Pancreas (tissue), 10 donors: ENCODE data around the gene IQSEC1. TPM values are rescaled to one million over a fixed set of nuclear protein-coding genes. Genes with fewer than 3 reads are reported as not detected.

Experiments
- ATAC-seq, 4 donors: fragments of 200-7000 bp; cut with Tn5 transposase; one replicate each; pipeline versions ENCODE4 v1.8.0 to v1.9.1; 2020; ENCODE audit warnings: mild to moderate bottlenecking in 4 of 4, moderate library complexity in 4 of 4
- DNase-seq, 6 donors: peaks; one replicate each; pipeline ENCODE4 v3.0.0-alpha.2; 2020
- FAIRE-seq: peaks from 2 replicates; lab custom pipeline; 2012; peaks lifted over from hg19 to GRCh38; lab: Jason Lieb, UNC
- H3K27ac ChIP-seq, 4 donors: fragments of 200-600 bp; sonication (generic); 1 replicate in 3 of 4; 2 replicates in 1 of 4; pipeline versions ENCODE4 v1.5.0 to v1.8.0; 2020
- H3K27me3 ChIP-seq, 4 donors: fragments of 200-600 bp; one replicate each; pipeline ENCODE4 v1.8.0; 2021
- H3K36me3 ChIP-seq, 3 donors: fragments of 200-600 bp; sonication (generic) in 1 of 3; one replicate each; pipeline versions ENCODE4 v1.5.0 to v1.8.0; 2020 to 2021
- H3K4me1 ChIP-seq, 3 donors: fragments of 200-600 bp; one replicate each; pipeline ENCODE4 v1.8.0; 2021
- H3K4me3 ChIP-seq, 4 donors: fragments of 200-600 bp; sonication (generic) in 2 of 4; one replicate each; pipeline versions ENCODE4 v1.5.0 to v1.8.0; 2020 to 2021
- H3K9me3 ChIP-seq, 4 donors: fragments of 200-600 bp; one replicate each; pipeline ENCODE4 v1.8.0; 2021
- WGBS, 2 donors: extraction: QIAGEN DNeasy Blood & Tissue Kit; methylation state at CpG; one replicate each; pipeline ENCODE4 v1.1.7; 2013; 5-methylcytosine and 5-hydroxymethylcytosine counted together
- intact Hi-C, 3 donors: fragments of 100-400 bp; cut with DNase I; formaldehyde crosslinking; loops; one replicate each; pipeline versions ENCODE4 v1.11.1 to v1.14.2; 2022
- polyA plus RNA-seq, 2 donors: library from polyadenylated mRNA; stranded (reverse); fragments of 200-250 nt; gene quantifications; one replicate each; pipeline ENCODE4 v1.2.3, GENCODE V29; 2013
- total RNA-seq, 6 donors: library from RNA; stranded (reverse); fragmentation: NEBNext Ultra II Directional in 4 of 6; extraction: Animal tissue kit (Norgen Biotek cat#: 25700) in 4 of 6; gene quantifications; one replicate each; pipeline versions ENCODE4 v1.2.1 to v1.2.4, GENCODE V29; 2021 to 2023
- TF ChIP-seq, protein P1 (sequence below), 4 donors: fragments of 200-600 bp; sonication (generic) in 3 of 4; IDR thresholded peaks; one replicate each; pipeline versions ENCODE4 v1.5.0 to v1.8.0; 2021; ENCODE audit warnings: antibody characterized with exemption in 4 of 4
- donor health status: healthy with polysubstance abuse.
- donor health status: DM: no; HTN: no; CAD: no; lungs with moderate emphysema.
- donor health status: DM: no; HTN: no; CAD: no.
- donor health status: control.
- donor health status: control.
- donor health status: Bipolar disorder and iron deficiency.
- donor health status: DM: yes; HTN: yes; CAD: no.
- donor health status: DM: no; HTN: no; CAD: no.
- donor health status: DM: no; HTN: no; CAD: no.
- donor health status: DM: yes; HTN: yes; CAD: no.

The IQSEC1 gene
- total and polyA plus RNA-seq, 8 donors, result 15.0 to 27.9 (median 23.1) TPM

DNA sequence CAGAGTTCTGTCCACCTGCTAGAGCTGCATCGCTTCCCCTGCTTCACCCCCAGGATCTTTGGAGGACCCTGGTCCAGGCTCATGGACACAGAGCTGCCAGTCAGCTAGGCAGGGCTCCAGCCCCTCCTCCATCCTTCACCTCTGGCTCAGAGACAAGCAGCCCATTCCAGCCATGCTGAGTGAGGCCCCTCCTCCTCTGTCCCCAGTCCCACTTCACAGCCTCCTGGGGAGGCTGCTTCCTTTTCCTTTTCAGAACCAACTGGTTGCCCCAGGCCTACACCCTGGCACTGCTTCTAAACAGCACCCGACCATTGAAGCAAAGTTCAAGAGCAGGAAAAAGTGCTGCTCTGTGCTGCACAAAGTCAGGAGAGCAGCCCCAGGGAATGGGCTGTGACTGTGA is 22.2 kb downstream of the IQSEC1 start:
- H3K4me1 ChIP-seq, result no peaks in the 10 kb centered on the region
- no peak overlapping the region for H3K4me3 ChIP-seq
- ATAC-seq, result no peak
- TF ChIP-seq, protein P1, sequence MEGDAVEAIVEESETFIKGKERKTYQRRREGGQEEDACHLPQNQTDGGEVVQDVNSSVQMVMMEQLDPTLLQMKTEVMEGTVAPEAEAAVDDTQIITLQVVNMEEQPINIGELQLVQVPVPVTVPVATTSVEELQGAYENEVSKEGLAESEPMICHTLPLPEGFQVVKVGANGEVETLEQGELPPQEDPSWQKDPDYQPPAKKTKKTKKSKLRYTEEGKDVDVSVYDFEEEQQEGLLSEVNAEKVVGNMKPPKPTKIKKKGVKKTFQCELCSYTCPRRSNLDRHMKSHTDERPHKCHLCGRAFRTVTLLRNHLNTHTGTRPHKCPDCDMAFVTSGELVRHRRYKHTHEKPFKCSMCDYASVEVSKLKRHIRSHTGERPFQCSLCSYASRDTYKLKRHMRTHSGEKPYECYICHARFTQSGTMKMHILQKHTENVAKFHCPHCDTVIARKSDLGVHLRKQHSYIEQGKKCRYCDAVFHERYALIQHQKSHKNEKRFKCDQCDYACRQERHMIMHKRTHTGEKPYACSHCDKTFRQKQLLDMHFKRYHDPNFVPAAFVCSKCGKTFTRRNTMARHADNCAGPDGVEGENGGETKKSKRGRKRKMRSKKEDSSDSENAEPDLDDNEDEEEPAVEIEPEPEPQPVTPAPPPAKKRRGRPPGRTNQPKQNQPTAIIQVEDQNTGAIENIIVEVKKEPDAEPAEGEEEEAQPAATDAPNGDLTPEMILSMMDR (IDR thresholded peaks at IDR 0.05), result no peak
- 87 to 92% methylated on average over 2 of the region's 2 CpGs for WGBS, 2 donors
- no peak overlapping the region for H3K27ac ChIP-seq
- no peaks in the 10 kb centered on the region for H3K9me3 ChIP-seq
- H3K36me3 ChIP-seq, result no peaks in the 10 kb centered on the region
- intact Hi-C loops, result no loop called here
- H3K27me3 ChIP-seq, result no peaks in the 10 kb centered on the region
- peak in 1 of 6 donors; percentile 30 for DNase-seq
- no peak for FAIRE-seq

DNA sequence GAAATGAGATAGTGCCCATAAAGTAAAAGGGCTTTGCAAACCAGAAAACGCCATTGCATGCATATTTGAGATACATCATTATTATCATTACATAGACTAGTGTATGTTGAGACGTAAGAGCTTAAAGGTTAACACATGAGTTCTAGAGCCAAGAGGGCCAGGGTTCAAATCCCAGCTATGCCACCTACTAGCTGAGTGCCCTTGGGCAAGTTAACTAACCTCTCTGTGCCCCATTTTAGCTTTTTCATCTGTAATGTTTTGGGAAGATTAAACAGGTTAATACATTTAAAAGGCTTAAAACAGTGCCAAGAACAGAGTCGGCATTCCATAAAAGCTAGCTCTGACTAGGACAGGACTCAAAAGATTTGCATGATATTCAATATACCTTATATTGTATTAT is 22.8 kb downstream of the IQSEC1 start:
- no peaks in the 10 kb centered on the region for H3K36me3 ChIP-seq
- no peaks in the 10 kb centered on the region for H3K4me1 ChIP-seq
- TF ChIP-seq, protein P1 (IDR thresholded peaks at IDR 0.05), result no peak
- 88 to 97% methylated on average over 3 of the region's 3 CpGs for WGBS, 2 donors
- H3K4me3 ChIP-seq, result no peak overlapping the region
- no peak overlapping the region for H3K27ac ChIP-seq
- DNase-seq (no peak), ATAC-seq (no peak), FAIRE-seq (no peak)
- no peaks in the 10 kb centered on the region for H3K9me3 ChIP-seq
- intact Hi-C loops, result no loop called here
- H3K27me3 ChIP-seq, result no peaks in the 10 kb centered on the region

DNA sequence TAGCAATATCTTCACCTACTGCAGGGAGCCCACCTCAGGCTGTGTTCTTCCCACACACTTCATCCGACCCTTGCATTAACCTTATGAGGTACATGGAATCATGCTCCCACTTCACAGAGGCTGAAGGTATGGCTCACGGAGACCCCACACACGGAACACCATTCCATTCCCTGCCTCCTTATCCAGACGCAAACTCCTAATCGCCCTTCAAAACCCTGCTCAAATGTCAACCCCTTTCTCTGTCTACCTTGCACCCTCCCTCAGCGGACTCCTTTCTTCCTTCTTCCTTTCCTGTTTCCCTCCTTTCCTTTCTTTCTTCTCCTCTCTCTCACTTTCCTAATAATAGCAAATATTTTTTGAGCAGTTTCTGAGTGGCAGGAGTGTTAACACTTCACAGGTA is 23.8 kb downstream of the IQSEC1 start:
- H3K36me3 ChIP-seq, result no peaks in the 10 kb centered on the region
- H3K27me3 ChIP-seq, result no peaks in the 10 kb centered on the region
- H3K9me3 ChIP-seq, result no peaks in the 10 kb centered on the region
- 95 to 98% methylated on average over 6 of the region's 6 CpGs for WGBS, 2 donors
- no peak overlapping the region for H3K4me3 ChIP-seq
- no peaks in the 10 kb centered on the region for H3K4me1 ChIP-seq
- ATAC-seq, result no peak
- TF ChIP-seq, protein P1 (IDR thresholded peaks at IDR 0.05), result no peak
- DNase-seq, result no peak
- no peak overlapping the region for H3K27ac ChIP-seq
- intact Hi-C loops, result no loop called here
- FAIRE-seq, result no peak

DNA sequence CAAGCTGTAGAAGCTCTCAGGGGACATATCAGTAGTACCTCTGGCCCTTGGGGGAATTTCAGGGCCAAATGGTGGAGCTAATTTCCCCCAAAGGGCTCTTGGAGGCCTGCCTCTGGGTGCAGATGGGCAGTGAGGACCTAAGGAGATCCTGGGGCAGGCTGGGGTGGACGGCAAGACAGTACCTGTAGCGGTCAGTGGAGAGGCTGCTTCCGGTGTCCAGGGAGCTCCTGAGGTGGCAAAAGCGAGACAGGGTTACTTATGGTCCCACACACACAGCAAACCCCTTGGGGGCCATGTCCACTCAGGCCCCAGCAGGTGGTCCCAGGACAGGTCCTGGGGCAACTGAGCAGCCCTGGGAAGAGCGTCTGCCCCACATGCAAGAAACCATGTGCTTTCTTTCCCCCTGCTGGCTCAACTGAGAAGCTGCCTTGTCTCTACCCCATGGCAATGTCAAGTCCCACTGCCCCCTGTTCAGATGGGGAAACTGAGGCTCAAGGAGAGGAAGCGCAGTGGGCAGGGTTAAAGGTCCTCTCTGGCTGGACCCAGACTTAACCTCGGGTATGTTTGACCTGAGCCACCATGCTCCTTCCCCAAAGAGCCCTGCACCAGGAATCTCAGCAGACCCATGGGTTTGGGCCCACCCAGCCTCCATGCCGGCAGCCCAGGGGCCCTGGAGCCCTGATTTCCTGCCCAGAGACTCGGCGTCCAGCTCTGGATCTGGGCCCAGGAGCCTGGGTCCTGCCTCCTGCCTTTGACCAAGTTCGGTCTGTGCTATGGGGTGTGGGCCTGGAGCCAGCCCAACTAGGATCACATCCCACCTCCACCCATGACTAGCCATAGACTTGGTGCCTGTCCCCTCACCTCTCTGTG is 25.7 kb downstream of the IQSEC1 start:
- TF ChIP-seq, protein P1 (IDR thresholded peaks at IDR 0.05), result no peak
- H3K27ac ChIP-seq, result no peak overlapping the region
- peak in 1 of 6 donors; percentile 53 for DNase-seq
- no peaks in the 10 kb centered on the region for H3K9me3 ChIP-seq
- FAIRE-seq, result no peak
- H3K27me3 ChIP-seq, result no peaks in the 10 kb centered on the region
- H3K36me3 ChIP-seq, result no peaks in the 10 kb centered on the region
- H3K4me1 ChIP-seq, result no peaks in the 10 kb centered on the region
- no peak overlapping the region for H3K4me3 ChIP-seq
- intact Hi-C loops, result no loop called here
- 91 to 94% methylated on average over 11 of the region's 11 CpGs for WGBS, 2 donors
- no peak for ATAC-seq
